Fibroblast of skin of right biceps (primary cell): ENCODE data around the gene PWWP2B.
"Not testable (repeated sequence)": the region's sequence is repeated elsewhere in the genome, so short reads cannot be mapped to it uniquely, and the experiment has no call there.

Experiments
- DNase-seq: peaks from one replicate; pipeline ENCODE4 v3.0.0-alpha.2; 2013

PWWP2B gene

DNA sequence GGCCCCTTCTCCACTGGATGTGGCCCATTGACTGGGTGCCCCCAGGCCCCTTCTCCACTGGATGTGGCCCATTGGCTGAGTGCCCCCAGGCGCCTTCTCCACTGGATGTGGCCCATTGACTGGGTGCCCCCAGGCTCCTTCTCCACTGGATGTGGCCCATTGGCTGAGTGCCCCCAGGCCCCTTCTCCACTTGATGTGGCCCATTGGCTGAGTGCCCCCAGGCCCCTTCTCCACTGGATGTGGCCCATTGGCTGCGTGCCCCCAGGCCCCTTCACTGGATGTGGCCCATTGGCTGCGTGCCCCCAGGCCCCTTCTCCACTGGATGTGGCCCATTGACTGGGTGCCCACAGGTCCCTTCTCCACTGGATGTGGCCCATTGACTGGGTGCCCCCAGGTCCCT lies 39.1 kb downstream of the PWWP2B start:
- not testable (repeated sequence) for DNase-seq

DNA sequence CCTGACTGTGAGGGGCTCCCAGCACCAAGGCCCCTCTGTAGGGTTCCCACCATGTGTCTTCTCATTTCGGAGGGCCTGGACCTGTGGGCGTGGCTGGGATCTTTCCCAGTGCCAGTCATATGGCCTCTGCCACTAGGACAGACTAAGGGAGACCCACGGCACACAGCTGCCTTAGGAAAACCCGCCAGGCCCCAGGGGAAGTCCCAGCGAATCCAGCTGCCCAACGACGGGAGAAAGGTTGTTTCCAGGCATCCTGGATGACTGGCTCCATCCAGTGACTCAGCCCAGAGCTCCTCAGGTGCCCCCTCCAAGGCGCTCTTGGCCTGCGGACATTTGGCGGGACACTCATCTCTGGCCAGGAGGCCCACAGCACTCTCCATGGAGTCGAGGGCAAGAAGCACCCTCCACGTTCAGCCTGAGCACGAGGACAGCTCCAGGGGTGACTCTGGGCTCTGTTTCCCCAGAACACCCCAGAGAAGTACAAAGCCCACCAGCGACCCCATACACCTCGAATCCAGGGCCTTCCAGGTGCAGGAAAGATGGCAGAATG lies 39.9 kb downstream of the PWWP2B start:
- DNase-seq = no peak

DNA sequence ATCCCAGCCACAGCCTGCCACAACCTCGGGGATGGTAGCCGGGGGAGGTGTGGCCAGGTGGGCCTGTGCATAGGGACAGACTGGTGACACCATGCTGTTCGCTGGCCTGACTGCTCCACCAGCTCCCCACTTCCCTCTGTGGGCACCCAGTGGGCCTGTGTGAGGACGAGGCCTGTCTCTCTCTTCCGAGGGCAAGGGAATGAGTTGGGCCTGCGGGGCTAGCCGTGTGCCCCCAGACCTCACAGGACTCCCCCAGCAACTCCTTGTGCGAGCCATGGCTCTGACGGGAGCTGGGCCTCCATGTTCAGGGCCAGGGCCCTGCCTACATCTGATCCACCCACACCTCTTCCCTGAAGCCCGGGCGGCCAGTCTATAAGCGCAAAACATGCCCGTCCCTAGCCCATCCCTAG lies 40.5 kb downstream of the PWWP2B start:
- no peak for DNase-seq

DNA sequence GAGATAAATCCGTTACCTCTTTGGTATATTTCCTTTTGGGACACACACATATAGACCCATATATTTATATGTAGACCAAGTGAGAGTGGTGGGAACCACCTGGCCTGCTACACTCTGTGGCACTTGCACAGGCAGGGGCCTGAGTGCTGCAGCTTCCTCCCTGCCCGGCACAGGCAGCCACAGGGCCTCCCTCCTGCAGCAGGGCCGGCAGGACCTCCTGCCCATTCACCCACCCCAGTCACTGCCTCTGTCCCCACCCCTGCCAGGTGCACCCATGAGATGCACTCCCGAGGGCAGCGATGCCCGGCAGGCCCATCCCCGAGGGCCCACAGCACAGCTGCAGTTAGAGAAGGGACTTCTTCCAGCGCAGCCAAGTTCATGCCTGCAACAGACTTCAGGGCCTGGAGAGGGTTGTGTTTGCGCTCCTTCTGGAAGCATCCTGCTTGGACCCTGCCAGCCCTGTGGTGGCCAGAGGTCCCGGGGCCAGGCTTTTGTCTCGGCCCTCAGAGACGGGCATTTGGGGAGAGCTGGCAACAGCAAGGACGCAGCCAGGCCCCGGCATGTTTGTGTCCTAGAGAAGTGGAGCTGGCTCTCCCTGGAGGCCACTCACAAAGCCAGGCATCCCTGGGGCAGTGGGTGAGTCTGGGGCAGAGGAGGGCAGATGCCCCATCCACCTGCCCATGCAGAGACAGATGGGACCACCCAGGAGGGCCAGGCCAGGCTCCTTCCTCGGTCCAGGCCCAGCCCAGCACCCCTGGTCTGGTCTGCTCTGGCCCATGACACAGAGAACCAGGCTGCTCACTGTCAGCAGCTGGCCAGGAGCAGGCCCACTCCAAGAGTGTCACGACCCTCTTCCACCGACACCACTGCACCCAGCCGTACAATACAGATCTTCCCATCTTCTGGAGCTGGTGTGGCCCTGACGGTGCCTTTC lies 41.4 kb downstream of the PWWP2B start:
- DNase-seq = no peak

DNA sequence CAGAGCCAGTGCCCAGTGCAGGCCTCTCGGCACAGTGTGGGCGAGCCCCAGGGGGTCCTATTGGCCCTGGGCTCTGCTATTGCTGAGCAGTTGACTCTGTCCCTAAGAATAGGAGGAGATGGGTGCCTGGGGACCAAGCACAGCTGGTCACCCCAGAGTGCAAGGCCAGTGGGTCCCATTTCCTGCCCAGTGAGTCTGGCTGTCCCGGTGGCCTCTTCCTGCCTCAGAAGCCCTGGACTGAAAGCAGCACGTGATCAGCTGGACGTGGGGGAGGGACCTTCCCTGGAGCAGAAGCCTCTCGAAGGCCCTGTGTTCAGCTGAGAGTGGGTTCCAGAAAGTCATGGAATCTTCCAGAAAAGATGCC lies 42.0 kb downstream of the PWWP2B start:
- DNase-seq = no peak

DNA sequence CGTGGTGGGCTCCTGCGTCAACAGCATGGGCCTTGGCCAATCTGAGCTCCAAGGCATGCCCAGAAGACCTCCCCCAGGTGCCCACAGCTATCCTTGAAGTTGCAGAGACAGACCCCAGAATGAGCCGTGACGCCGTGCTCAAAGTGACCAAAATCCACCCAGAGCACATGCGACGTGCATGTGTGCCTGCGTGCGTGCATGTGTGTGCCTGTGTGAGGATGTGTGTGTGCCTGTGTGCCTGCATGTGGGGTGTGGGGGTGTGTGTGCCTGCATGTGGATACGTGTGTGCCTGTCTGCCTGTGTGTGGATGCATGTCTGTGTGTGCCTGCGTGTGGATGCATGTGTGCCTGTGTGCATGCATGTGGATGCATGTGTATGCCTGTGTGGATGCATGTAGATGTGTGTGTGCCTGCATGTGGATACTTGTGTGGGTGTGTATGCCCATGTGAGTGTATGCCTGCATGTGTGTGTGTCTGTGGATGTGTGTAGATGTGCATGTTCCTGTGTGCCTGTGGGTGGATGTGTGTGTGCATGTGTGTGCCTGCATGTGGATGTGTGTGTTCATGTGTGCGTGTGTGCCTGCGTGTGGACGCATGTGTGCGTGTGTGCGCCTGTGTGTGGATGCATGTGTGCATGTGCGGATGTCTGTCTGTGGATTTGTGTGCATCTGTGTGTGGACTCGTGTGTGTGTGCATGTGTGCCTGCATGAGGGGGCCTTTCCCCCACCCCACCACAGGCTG lies 42.6 kb downstream of the PWWP2B start:
- DNase-seq = no peak

DNA sequence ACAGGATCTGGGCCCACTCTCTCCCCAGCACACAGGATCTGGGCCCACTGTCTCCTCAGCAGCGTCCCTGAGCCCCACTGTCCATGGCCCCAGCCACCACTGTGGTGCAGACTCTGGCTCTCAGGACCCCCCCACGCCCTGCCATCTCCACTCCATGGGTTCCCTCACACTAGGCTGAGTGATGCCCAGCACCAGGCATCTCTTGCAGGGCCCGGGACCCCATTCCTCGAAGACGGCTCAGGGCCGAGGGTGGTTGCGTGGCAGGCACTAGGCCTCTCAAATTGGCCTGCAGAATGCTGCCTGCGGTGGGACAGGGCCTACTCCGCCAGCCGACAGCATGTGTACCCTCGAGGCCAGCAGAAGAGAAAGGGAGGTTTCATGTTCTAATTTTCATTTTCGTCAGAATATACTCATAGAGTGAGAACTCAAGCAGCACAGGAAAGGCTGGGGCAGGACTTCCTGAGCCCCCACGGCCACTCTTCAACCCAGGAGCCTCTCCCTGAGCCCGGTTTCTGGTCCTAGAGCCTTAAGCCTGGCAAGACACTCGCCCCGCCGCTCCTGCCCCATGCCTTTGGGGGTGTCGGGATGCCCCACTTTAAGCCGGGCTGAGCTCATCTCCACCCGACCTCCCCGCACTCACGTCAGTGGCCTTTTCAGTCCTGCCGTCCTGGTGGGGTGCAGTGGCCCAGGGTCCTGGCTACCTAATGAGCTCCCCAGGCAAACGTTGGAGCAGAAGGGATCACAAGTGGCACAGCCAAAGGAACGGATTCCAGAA lies 44.0 kb downstream of the PWWP2B start:
- no peak for DNase-seq

DNA sequence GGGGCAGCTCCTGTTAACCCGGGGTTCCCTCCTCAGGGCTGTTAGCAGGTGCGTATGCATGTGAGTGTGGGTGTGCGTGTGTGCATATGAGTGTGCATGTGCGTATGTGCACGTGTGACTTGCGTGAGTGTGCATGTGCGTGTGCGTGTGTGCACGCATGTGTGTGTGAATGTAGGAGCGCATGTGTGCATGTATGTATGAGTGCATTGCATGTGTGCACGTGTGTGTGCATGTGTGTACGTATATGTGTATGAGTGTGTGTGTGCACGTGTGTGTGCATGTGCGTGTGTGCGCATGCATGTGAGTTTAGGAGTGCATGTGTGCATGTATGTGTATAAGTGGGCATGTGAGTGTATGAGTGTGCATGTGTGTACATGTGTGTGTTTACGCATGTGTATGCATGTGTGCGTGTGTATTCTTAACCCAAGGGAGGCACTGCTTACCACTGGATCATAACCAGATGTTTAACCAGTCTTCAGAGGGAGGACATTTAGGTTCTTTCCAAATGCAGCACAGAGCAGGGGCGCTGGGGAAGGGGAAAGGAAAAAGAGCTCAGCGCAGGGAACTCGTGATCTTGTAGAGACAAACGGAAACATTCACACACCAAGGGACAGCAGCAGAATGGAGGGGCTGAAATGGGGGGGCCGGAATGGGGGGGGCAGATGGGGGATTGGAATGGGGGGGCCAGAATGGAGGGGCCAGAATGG lies 45.0 kb downstream of the PWWP2B start:
- no peak for DNase-seq

DNA sequence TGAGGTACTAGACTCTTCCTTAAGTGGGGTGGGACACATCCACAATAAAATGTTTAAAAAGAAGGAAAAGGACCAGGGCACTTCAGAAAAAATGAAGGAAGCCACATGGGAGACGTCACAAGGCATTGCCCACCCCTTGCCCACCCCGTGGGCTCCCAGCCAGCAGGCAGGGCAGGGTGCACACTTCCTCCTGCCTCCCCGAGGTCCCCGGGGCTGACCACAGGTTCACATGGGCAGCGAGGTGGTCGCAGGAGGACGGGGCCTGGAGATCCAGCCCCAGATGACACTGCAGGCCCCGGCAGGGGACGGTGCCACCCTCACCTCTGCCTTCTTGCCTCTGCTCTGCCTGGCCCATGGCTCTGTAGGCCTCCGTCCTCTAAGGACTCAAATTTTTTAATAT lies 45.6 kb downstream of the PWWP2B start:
- no peak for DNase-seq

DNA sequence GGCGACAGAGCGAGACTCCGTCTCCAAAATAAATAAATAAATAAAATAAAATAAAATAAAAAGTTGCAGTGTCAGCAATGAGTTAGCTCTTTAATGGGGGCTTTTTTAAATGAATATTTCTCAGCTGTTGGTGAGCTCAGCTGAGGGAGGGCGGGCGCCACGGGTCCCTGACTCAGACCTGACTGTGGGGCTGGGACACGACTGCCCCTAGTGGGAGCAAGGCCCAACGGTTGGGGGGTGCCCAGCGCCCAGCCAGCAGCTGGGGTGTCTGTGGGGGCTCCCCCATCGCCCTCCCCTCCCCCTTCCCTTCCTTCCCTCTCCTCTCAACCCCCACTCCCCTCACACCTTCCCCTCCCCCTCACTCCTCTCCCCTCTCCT lies 46.6 kb downstream of the PWWP2B start:
- DNase-seq = peak; percentile 60

DNA sequence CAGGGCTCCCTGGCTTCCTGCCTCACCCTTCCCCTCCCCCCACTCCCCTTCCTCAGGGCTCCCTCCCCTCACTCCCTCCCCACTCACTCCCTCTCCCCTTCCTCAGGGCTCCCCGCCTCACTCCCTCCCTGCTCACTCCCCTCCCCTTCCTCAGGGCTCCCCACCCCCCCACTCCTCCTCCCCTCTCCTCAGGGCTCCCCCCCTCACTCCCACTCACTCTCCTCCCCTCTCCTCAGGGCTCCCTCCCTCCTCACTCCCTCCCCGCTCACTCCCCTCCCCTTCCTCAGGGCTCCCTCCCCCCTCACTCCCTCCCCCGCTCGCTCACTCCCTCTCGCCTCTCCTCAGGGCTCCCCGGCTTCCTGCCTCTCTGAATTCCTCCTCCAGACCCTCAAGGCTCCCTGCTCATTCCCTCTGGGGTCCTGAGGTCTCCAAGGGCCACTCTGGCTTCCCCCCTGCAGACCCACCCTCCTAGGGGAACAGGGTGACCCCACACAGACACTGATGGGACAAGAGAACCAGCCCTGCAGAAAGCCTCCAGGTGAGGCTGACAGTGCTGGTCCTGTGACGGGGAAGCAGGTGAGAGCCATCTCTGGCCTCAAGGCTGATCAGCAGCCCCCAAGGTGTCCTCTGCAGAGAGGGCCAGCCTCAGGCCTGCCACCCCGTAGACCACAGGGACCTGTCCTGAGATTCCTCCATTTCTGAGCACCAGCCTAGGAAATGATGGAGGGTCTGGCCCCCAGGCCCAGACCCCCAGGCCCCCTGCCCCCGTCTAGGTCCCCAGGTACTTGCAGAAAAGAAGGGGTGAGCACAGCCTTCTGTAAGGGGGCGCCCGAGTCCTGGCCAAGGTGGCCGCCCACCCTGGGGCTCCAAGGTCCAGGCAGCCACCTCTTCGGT lies 47.2 kb downstream of the PWWP2B start:
- DNase-seq = peak; percentile 44

DNA sequence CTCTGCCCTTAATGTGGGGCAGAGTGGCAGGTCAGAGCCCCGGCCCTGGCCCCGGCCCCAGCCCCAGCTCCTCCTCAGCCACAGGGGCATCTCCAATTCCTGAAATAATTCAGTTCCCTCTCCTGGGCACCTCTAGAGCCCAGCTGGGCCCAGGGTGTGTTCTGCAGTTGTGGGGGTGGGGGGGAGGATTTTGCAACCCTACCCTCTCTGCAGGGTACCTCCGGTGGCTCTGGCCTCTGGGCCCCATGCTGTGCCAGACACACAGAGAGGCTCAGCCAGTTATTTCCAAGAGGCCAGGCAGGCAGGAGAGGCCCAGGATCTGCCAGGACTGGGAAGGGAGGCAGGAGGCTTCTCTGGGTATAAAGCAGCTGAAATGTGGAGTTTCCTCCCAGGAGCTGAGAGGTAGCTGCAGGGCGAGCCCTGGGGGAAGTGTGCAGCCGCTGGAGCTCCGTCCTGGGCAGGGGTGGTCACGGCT lies 47.9 kb downstream of the PWWP2B start:
- no peak for DNase-seq

DNA sequence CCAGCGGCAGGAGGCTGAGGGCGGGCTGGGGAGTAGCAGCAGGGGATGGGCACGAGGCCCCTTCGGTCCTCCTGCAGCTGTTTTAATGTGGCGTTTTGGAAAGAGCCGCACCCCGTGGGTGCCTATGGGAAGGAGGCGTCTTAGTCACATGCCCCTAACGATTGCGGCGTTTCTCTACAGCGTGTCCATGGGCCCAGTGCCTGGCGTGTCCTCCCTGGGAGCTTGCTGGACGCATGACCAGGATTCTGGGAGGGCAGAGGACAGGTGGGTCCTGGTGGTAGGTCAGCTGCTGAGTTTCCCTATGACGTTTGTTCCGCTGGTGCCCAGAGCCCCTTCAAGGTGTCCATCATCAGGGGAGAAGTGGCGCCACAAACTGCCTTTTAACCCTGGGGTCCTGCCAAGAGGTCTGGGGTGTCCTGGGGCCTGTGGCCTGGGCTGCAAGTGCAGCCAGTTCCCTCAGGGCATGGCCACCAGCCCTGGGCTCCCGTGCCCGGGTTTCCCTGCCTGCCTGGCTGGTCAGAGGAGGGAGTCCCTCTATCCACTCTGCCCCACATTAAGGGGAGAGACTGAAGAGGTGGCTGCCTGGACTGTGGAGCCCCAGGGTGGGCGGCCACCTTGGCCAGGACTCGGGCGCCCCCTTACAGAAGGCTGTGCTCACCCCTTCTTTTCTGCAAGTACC lies 48.7 kb downstream of the PWWP2B start:
- DNase-seq = no peak

DNA sequence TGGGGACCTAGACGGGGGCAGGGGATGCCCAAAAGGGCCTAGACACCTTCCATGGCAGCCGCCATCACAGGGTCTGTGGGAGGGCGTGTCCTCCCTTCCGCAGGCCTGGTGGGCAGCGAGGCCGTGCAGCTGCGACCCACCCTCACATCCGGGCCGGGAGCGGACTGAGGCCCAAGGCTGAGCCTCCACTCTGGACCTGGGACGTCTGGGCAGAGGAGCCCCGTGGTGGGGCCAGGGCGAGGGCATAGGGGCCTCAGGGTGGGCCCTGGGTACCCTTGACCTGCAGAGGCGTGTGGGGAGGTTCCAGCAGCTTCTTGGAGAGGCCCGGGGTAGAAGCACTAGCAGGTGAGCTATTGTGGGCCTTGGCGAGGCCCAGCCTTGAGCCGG lies 49.2 kb downstream of the PWWP2B start:
- DNase-seq = no peak

DNA sequence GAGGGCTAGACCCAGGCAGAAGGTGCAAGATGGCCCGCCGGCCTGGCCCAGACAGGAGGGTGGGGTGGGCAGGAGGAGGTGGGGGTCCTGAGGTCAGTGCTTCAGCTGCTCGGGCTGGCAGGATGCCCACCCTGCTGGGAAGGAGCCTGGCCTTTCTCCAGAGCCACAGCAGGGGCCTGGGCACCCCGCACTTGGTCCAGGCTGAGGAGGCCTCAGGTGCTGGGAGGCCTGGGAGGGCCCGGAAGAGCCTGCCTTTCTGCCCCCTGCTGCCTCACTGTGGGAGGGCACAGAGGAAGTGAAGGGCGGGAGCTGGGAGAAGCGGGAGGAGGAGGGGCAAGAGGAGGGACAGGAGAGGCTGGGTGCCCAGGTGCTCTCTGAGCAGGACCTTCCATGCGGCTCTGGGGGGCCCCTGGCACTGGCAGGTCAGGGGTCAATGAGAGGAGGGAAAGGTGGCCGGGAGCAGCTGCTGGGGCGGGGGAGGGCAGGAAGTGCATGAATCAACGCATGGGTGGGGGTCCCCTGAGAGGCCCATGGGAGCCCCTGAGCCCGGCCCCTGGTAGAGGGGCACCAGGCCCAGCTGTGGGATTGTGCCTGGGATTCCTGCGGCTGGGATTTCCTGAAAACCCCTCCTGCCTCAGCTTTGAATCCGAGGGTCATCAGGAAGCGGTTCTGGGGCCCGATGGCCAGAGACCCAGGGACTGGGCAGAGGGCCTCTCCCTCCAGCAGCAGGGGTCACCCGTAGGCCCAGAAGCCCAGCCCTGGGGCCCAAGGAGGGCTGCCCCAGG lies 49.9 kb downstream of the PWWP2B start:
- DNase-seq = peak; percentile 61

DNA sequence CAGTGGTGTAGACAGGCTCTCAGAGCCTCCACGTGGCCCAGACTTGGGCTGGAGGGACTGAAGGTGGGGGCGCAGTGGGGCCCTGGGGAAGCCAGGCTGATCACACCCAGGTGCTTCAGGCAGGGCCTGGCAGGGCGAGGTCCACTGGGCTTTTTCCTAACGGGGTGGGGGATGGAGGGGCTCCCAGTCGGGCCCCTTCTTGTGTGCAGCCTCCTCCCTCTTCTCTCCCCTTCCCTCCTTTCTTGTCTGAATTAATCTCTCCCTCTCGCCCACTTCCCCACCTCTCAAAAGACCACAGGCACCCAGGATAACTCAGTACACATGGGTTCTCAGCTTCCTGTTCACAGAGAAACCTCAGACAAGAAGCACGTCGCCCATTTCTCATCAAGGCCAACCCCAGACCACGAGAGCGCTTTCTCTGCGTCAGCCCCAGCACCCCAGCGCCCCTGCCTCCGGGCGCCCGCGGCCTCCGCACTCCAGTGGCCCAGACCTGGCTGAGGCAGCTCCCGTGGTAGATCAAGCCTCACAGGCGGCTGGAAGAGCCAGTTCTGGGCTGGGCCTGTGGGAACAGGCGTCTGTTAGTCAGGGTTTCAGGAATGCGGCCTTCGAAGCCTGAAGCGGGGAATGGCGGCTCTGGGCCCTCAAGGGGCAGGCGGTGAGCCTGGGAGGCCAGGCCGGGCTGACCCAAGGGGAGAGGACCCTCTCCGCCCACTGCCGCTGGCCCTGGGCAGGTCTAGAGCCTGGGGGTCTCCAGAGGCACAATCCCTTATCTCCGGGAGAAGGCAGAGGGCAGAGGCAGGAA lies 50.6 kb downstream of the PWWP2B start:
- DNase-seq = peak; percentile 88

DNA sequence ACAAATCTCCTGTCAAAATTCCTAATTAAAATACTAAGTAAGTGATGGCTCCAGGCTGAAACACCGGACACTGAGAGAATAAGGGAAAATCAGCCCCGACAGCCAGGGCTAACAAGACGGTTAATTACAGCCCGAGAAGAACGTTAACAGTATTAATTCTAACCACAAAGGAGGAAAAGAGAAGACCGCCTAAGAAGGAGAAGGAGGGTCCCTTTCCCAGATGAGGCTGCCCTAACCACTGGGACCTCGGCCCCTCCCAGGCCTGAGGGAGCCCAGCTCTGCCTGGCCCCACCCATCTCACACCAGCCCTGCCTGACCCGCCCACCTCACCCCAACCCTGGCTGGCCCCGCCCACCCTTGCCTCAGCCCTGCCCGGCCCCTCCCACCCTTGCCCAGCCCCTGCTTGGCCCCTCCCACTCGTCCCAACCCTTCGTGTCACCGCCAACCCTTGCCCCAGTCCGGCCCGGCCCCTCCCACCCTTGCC lies 51.3 kb downstream of the PWWP2B start:
- peak; percentile 36 for DNase-seq

DNA sequence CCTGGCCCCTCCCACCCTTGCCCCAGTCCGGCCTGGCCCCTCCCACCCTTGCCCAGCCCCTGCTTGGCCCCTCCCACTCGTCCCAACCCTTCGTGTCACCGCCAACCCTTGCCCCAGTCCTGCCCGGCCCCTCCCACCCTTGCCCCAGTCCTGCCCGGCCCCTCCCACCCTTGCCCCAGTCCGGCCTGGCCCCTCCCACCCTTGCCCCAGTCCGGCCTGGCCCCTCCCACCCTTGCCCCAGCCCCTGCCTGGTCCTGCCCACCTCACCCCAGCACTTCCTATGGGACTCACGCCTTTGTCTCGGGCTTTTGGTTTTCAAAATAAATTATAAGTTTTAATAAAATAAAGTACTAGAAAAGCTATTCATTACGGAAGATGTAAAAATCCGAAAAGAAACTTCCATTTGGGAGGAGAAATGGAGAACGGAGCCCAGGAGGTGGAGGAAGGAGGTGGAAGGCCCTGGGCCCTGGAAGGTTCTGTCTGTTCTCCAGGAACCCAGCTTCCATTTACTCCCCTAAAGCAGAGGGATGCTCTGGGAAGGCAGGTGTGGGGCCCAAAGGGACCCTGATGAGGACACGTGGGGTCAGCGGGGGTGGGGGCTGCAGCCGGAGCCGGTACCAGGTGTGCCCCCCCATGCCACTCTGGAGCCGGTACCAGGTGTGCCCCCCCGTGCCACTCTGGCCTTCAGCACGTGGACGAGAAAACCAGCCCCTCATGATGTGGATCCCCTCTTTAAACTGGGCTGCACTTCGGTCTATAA lies 52.2 kb downstream of the PWWP2B start:
- no peak for DNase-seq
